ENCODE data around the gene KRTAP12-2.

DNA sequence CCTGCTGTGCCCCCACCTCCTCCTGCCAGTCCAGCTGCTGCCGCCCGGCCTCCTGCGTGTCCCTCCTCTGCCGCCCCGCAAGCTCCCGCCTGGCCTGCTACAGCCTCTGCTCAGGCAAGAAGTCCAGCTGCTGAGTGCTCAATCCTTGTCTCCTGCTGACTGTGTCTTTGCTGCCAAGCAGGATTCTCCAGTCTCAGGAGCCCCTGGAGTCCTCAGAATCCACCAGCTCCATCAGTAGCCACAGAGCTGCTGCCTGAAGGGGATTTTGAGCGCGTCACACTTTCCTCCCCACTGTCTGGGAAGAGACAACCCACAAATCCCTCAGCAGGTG is 19.5 kb downstream of the KRTAP12-2 start:
- TF ChIP-seq, protein P1, sequence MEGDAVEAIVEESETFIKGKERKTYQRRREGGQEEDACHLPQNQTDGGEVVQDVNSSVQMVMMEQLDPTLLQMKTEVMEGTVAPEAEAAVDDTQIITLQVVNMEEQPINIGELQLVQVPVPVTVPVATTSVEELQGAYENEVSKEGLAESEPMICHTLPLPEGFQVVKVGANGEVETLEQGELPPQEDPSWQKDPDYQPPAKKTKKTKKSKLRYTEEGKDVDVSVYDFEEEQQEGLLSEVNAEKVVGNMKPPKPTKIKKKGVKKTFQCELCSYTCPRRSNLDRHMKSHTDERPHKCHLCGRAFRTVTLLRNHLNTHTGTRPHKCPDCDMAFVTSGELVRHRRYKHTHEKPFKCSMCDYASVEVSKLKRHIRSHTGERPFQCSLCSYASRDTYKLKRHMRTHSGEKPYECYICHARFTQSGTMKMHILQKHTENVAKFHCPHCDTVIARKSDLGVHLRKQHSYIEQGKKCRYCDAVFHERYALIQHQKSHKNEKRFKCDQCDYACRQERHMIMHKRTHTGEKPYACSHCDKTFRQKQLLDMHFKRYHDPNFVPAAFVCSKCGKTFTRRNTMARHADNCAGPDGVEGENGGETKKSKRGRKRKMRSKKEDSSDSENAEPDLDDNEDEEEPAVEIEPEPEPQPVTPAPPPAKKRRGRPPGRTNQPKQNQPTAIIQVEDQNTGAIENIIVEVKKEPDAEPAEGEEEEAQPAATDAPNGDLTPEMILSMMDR (optimal IDR thresholded peaks at IDR 0.05 in 1 of 3, IDR thresholded peaks at IDR 0.05 in 1 of 3, conservative IDR thresholded peaks at IDR 0.05 in 1 of 3; ENCODE audit: extremely low read depth in 1 of 3, insufficient read depth in 2 of 3, low read length in 3 of 3) = no peak
- no peak for TF ChIP-seq EZH2 (IDR thresholded peaks at IDR 0.05; ENCODE audit: low read length)
